ENCODE results near the gene TMEM163.

GRCh38 chr2:134670955-134671354 is 47.8 kb downstream of the TMEM163 start:
- no peak for TF ChIP-seq CTCF (IDR thresholded peaks at IDR 0.05; ENCODE audit: low read depth, low read length, poor library complexity, severe bottlenecking)
- no peak for TF ChIP-seq EZH2phosphoT487 (IDR thresholded peaks at IDR 0.05; ENCODE audit: borderline replicate concordance, low read length)

Measured in DOHH2 (cell line).